Thyroid gland (tissue), 4 donors: ENCODE data around the gene ITPR3. TPM values are rescaled to one million over a fixed set of nuclear protein-coding genes. Genes with fewer than 3 reads are reported as not detected.

Source experiments
- DNase-seq, 2 donors: peaks; one replicate each; pipeline ENCODE4 v3.0.0-alpha.2; 2019
- H3K27ac ChIP-seq, 3 donors: fragments of 200-600 bp; sonication (generic); 1 replicate in 2 of 3; 2 replicates in 1 of 3; pipeline ENCODE4 v1.5.1; 2016 to 2019; ENCODE audit warnings: mild to moderate bottlenecking in 1 of 3, moderate library complexity in 1 of 3
- H3K27me3 ChIP-seq: fragments of 200-600 bp; sonication (generic); one replicate; pipeline ENCODE4 v1.5.1; 2019
- H3K36me3 ChIP-seq, 2 donors: fragments of 200-600 bp; sonication (generic); one replicate each; pipeline ENCODE4 v1.5.1; 2016 to 2019
- H3K4me1 ChIP-seq, 2 donors: fragments of 200-600 bp; sonication (generic); one replicate each; pipeline ENCODE4 v1.5.1; 2017 to 2019
- H3K4me3 ChIP-seq, 3 donors: fragments of 200-600 bp; sonication (generic); replicated peaks in 1 of 3; 1 replicate in 2 of 3; 2 replicates in 1 of 3; pipeline ENCODE4 v1.5.1; 2016; ENCODE audit warnings: mild to moderate bottlenecking in 1 of 3
- H3K9me3 ChIP-seq: fragments of 200-600 bp; sonication (generic); one replicate; pipeline ENCODE4 v1.5.1; 2017
- CTCF ChIP-seq, 6 experiments: fragments of 200-600 bp in 3 of 6; fragments of 450-650 bp in 3 of 6; sonication (generic) in 3 of 6; IDR thresholded peaks; one replicate each; pipeline ENCODE4 v1.5.1; 2016 to 2019; ENCODE audit warnings: antibody characterized with exemption in 6 of 6, mild to moderate bottlenecking in 2 of 6, inconsistent platforms in 1 of 6, moderate library complexity in 1 of 6
- POLR2A ChIP-seq, 2 donors: fragments of 450-650 bp; IDR thresholded peaks; one replicate each; pipeline ENCODE4 v1.6.1; 2017; ENCODE audit warnings: antibody characterized with exemption in 2 of 2, mild to moderate bottlenecking in 2 of 2, moderate library complexity in 1 of 2
- WGBS, 2 donors: methylation state at CpG; one replicate each; pipeline ENCODE4 v1.1.5; 2017; 5-methylcytosine and 5-hydroxymethylcytosine counted together
- intact Hi-C: fragments of 100-400 bp; cut with DNase I; formaldehyde crosslinking; loops from one replicate; pipeline ENCODE4 v1.15.1; 2023
- total RNA-seq, 4 donors: library from RNA; depleted of rRNA; stranded (reverse); fragments of >200 nt; gene quantifications; one replicate each; pipeline ENCODE4 v1.2.3, GENCODE V29; 2016

The ITPR3 gene
- total RNA-seq, 4 donors from 2014 or later = 77.8 to 145 (median 105) TPM

- Histone ChIP-seq H3K36me3 (peaks cover 0 to 6% of the 10 kb centered on the region in 2 donors), H3K27me3 (no peaks in the 10 kb centered on the region), H3K4me3 (no peak overlapping the region), H3K4me1 (peaks cover 12 to 20% of the 10 kb centered on the region in 2 donors), H3K9me3 (no peaks in the 10 kb centered on the region), H3K27ac (peak overlapping the region in 1 of 3 donors; percentile 18)
- no peak for TF ChIP-seq POLR2A (IDR thresholded peaks at IDR 0.05)
- no peak for DNase-seq
- intact Hi-C loops = loop anchor here (5.0 kb wide), 1 partner anchor 49 kb away; no protein-coding TSS in a partner anchor
- 65 to 81% methylated on average over 3 of the region's 3 CpGs for WGBS, 2 donors
Observed at GRCh38 chr6:33638556-33638955, 17.4 kb downstream of the ITPR3 start.

- Histone ChIP-seq H3K9me3 (no peaks in the 10 kb centered on the region), H3K4me3 (no peak overlapping the region), H3K27me3 (no peaks in the 10 kb centered on the region), H3K36me3 (peaks cover 0 to 6% of the 10 kb centered on the region in 2 donors), H3K27ac (no peak overlapping the region), H3K4me1 (peaks cover 3 to 11% of the 10 kb centered on the region in 2 donors)
- no peak for TF ChIP-seq CTCF (IDR thresholded peaks at IDR 0.05)
- no peak for TF ChIP-seq POLR2A (IDR thresholded peaks at IDR 0.05)
- intact Hi-C loops = loop anchor here (5.0 kb wide), 1 partner anchor 48 kb away; no protein-coding TSS in a partner anchor
- WGBS, 2 donors = 86 to 97% methylated on average over 1 of the region's 1 CpG
- no peak for DNase-seq
Observed at GRCh38 chr6:33639559-33639958, 18.4 kb downstream of the ITPR3 start.

- intact Hi-C loops = no loop called here
- Histone ChIP-seq H3K27me3 (no peaks in the 10 kb centered on the region), H3K36me3 (peaks cover 0 to 6% of the 10 kb centered on the region in 2 donors), H3K4me3 (no peak overlapping the region), H3K9me3 (no peaks in the 10 kb centered on the region), H3K4me1 (peaks cover 0 to 3% of the 10 kb centered on the region in 2 donors), H3K27ac (no peak overlapping the region)
- no peak for TF ChIP-seq CTCF (IDR thresholded peaks at IDR 0.05)
- no peak for TF ChIP-seq POLR2A (IDR thresholded peaks at IDR 0.05)
- DNase-seq = no peak
- 92 to 97% methylated on average over 12 to 13 of the region's 13 CpGs for WGBS, 2 donors
Observed at GRCh38 chr6:33640361-33640760, 19.2 kb downstream of the ITPR3 start.

GRCh38 chr6:33641144-33641543 is 20.0 kb downstream of the ITPR3 start:
- Histone ChIP-seq H3K36me3 (peaks cover 0 to 6% of the 10 kb centered on the region in 2 donors), H3K27me3 (no peaks in the 10 kb centered on the region), H3K4me1 (no peaks in the 10 kb centered on the region), H3K27ac (no peak overlapping the region), H3K4me3 (no peak overlapping the region), H3K9me3 (no peaks in the 10 kb centered on the region)
- TF ChIP-seq POLR2A (IDR thresholded peaks at IDR 0.05) (no peak), CTCF (IDR thresholded peaks at IDR 0.05) (no peak)
- 85 to 91% methylated on average over 6 to 12 of the region's 15 CpGs for WGBS, 2 donors
- intact Hi-C loops = no loop called here
- DNase-seq = no peak

GRCh38 chr6:33641602-33642001 is 20.5 kb downstream of the ITPR3 start:
- Histone ChIP-seq H3K27me3 (no peaks in the 10 kb centered on the region), H3K4me3 (no peak overlapping the region), H3K4me1 (no peaks in the 10 kb centered on the region), H3K27ac (no peak overlapping the region), H3K9me3 (no peaks in the 10 kb centered on the region), H3K36me3 (peaks cover 0 to 6% of the 10 kb centered on the region in 2 donors)
- no peak for DNase-seq
- intact Hi-C loops = no loop called here
- 82 to 84% methylated on average over 7 of the region's 7 CpGs for WGBS, 2 donors
- TF ChIP-seq POLR2A (IDR thresholded peaks at IDR 0.05) = no peak
- TF ChIP-seq CTCF (IDR thresholded peaks at IDR 0.05) = no peak
